Lung microvascular endothelial cell (primary cell): ENCODE results near the gene FBXO4. TPM values are rescaled to one million over a fixed set of nuclear protein-coding genes. Genes with fewer than 3 reads are reported as not detected.
"Not testable (repeated sequence)": the region's sequence is repeated elsewhere in the genome, so short reads cannot be mapped to it uniquely, and the experiment has no call there.

Experiments used
- DNase-seq, 2 donors: peaks; one replicate each; pipeline versions ENCODE4 v3.0.0 to v3.0.0-alpha.2; 2010; ENCODE audit warnings: low read depth in 2 of 2
- total RNA-seq: library from RNA; depleted of rRNA; stranded (reverse); fragments of >200 nt; gene quantifications from 2 replicates; pipeline ENCODE4 v1.2.1, GENCODE V29; 2014

Gene FBXO4
- total RNA-seq, 1 donor from 2014 or later: 5.2 TPM

DNA sequence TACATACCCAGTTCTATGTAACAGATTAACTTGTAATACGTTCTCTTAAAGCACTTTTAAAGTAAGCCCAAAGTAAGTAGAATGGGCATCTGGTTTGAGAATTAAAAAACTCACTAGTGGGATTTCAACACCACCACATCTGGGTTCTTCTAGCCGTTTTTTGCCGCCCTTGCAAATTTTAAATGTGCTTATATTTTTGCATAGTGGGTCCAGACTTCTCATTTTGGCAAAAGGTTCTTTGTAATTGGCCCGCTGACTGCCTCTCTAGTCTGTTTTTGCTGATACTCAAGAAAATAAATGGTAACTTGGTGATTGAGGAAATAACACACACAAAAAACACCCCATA lies 582 bp upstream of the FBXO4 start:
- no peak for DNase-seq

DNA sequence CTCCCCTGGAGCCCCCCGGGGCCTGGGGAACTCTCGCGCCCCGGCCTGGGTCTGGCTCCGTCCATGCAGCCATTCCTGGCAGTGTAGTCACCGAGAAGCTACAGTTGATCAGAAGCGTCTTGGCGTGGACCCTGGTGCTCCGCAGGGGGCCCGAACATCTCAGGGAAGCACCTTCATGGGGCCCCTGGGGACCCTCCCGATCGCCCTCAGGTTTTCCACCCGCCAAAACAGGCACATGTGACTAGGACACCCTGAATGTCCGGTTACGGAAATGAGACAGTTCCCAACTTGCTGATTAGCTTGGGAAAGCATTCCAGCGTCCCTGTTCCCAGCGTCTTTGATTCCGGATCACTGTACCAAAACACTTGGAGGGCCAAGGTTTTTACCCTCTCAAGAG lies 472 bp downstream of the FBXO4 start:
- peak; percentile 66 to 76 for DNase-seq

DNA sequence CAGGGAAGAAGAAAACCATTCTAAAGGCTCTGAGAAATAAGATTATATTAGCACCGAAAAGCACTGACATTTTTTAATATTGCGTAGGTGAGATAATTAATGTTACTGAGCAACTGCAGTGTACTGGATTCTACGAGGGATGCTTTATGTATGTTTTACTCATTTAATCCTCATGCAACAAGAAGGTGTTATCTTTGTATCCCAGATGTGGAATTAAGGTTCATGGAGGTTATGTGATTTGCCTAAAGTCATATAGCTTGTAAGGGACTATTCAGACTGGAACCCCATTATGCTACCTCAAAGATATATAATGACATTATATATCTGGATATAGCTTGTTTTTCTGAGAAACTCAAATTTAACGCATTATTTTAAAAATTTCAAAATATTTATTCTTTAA lies 2.5 kb downstream of the FBXO4 start:
- DNase-seq: no peak

DNA sequence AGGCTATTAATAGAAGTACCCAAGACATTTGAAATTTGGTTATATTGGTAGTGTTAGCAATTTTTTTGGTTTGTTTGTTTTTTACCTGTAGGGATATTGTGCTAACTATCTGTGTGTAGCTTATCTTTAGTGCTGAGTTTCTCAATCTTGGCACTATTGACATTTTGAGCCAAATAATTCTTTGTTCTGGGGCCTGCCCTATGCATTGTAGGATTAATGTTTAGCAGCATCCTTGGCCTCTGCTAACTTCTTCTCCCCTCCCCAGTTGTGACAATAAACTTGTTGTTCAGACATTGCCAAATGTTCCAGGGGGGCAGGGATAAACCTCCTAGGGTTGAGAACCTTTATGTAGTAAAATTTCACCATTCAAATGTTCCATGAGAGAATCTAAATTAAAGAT lies 4.0 kb downstream of the FBXO4 start:
- DNase-seq: no peak

DNA sequence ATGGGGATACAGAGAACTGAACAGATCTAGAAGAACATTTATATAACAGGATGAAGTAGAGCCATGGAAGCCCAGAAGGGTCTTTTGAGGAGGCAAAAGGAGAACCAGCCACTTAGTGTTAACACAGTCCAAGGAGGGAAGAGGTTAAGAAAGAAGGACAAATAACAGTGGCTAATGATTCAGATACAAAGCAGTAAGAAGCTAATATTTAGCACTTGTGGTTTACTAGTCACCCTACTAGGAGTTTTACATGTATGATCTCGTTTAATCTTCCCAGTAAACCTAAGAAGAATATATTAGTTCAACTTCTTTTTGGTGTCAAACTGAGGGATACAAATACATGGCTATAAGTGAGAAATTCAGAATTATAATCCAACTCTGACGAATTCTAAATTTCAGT lies 7.7 kb downstream of the FBXO4 start:
- DNase-seq: no peak

DNA sequence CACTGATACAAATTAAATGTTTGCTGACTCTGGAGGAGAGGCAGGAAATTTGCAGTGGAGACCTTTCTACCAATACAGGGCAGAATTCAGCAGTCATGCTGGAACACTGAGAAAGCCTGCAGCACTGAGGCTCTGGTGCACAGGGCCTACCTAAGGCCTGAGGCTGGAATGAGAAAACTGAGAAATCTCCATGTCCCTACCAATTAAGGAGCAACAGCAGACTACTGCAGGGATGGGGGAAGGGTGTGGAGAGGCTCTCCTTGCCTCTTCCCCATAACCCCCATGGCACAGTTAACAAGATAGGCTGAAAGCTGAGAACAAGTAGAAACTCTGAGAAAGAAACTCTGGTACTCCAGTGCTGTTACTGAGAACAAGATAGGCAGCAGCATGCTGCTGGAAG lies 10.5 kb downstream of the FBXO4 start:
- no peak for DNase-seq

DNA sequence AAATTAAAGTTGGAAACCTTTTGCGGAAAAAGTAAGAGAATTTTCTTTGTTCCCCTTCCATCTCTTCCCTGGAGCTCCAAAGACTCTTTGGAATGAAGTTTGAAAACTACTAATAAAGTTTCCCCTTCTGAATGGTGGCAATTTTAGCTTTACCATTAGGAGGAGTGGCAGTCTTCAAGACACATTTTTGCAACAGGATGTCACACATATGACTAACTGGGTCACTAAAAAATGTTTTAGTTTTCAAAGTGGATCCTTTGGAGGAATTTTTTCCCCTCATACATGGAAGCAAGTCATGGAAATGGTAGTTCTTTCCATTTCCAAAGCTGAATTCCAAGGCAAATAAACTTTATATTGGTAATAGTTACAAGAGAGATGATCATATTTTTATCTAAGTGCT lies 15.6 kb downstream of the FBXO4 start:
- DNase-seq: no peak

DNA sequence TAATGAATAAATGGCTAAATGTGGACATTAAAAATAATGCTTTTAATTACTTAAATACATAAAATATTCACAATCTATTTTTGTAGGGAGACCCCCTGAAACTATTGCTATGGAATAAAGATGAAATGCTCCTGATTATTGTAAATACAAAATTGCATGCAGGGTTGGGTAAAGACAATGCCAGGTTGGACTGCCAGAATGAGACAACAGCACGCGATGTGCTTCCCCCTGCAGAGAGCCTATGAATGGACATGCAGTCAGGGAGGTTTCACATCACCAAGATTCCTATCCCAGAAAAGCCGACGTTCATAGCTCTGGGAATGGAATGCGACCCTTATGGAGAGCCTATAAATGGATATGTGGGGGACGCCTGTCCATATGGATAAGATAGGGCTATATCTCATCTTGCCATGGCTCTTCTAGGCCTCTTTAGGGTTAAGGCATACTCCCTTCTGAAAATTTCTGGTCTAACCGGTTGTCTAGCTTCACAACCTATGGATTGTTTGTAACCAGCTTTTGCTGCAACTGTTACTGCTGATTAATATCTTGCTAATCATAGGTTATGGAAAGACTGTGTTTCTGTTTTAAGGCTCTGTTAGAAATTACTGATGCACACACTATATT lies 20.4 kb downstream of the FBXO4 start:
- DNase-seq: not testable (repeated sequence)

DNA sequence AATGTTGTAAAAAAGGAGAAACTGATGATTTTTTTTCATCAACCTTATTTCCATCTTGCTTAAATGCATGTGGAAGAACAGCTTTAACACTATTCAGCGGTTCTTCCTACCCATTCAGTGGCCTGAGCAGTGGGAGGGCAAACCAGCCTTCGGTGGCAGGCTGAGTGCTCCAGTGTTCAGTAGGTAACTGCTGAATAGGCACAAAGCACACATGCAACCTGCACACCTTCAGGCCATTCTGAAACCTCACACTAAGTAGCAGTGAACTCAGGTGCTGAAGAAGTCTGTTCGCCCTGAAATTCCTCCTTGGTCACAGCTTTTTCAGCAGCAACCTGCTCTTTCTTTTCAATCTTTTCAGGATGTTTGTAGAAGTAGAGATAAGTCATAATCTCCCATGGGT lies 26.1 kb downstream of the FBXO4 start:
- no peak for DNase-seq

DNA sequence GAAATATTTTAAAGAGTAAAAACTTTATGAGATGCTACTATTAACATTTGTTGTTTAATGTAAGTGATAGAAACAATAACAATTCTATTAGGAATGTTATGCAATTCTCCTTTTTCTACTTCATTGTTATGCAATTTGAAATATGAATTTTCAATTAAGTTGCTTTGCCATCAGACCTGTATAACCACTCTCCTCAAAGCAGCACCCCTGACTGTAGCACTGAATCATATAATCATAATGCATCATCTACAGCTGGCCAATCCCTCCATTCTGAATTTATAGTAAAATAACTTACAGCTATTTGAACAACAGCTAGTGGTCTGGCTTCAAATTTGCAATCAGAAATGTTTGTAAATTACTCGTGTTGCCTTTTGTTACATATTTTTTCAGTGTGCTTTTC lies 29.2 kb downstream of the FBXO4 start:
- no peak for DNase-seq

DNA sequence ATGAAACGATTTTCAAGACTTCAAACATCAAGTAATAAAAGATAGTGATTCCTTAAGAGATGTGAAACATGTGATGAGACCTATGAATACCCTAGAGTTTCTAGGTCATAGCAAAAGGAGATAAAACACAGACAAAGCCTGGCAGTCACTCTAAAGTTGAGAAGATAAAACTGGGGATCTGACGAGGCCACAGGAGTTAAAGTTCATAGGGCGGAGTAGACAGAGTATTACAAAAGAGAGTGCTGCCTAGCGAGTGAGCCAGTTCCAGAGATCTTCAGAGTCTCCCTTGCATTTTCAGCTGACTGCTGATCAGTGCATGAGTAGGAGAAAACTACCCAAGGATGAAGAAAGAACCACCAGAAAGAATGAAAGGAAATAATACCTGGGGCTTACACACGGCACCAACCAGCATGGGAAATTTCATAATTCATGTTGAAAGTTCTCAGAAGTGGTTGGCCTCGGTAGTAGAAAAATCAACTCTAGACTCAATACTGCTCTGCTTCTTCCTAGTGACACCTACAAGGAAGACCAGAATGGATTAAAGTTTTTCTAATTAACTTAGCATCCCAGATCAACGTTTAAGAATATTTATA lies 30.4 kb downstream of the FBXO4 start:
- DNase-seq: no peak

DNA sequence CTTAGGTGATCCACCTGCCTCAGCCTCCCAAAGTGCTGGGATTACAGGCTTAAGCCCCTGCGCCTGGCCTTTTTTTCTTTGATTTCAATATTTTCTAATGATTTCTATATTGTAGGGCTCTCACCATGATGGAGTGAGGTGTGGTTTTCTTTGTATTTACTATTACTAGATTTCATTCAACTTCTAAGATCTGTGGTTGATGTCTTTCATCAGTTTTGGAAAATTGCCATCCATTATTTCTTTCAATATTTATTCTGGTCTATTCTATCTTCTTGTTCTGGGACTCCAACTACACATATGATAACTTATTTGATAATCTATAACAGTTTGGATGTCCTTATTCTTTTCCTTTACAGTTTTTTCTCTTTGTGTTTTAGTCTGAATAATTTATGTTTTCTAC lies 31.9 kb downstream of the FBXO4 start:
- DNase-seq: no peak

DNA sequence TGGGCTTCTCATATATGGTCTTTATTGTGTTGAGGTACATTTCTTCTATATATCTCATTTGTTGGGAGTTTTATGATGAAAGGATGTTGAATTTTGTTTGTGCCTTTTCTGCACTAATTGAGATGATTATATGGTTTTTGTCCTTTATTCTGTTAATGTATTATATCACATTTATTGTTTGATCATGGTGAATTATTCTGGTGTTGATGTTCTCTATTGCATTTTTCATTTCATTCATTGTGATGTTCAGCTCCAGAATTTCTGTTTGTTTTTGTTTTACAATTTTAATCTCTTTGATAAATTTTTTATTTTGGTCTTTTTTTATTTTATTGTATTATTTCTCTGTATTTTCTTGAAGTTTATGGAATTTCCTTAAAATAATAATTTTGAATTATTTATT lies 35.4 kb downstream of the FBXO4 start:
- DNase-seq: no peak

DNA sequence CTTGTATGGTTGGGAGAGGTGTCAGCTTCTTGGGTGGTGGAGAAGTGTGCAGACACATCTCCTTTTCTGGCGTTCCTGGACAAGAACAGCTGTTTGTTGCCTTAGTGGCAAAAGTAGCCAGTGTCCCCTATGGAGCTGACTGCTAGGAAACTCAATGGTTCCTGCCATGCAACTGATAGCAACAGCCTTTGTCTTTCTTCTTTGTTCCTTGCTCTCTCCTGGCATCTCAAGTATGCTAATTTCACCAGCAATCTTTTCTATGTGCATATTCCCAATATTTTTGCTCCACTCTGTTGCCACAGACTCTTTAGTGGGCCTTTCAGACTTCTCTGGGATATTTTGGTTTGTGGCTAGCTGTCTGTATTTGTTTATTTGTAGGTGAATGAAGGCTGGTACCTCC lies 36.7 kb downstream of the FBXO4 start:
- DNase-seq: no peak

DNA sequence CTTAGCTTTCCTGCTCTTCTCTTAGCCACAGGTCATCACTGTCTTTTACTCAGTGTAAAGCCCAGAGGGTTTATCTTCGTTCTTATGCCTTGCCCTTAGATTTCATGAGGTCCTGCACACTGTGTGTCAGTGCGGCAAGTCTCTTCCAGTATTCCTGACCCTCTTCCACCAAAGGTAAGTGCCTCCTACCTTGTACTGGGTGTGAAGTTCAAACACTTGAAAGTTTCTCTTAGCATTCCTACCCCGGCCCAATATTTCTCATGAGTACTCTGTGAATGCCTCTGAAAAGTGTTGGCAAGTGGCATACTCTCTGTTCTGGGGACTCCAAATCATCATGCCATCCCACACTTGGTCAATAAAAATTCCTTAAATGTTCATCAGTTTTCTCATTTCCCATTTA lies 37.4 kb downstream of the FBXO4 start:
- DNase-seq: no peak

DNA sequence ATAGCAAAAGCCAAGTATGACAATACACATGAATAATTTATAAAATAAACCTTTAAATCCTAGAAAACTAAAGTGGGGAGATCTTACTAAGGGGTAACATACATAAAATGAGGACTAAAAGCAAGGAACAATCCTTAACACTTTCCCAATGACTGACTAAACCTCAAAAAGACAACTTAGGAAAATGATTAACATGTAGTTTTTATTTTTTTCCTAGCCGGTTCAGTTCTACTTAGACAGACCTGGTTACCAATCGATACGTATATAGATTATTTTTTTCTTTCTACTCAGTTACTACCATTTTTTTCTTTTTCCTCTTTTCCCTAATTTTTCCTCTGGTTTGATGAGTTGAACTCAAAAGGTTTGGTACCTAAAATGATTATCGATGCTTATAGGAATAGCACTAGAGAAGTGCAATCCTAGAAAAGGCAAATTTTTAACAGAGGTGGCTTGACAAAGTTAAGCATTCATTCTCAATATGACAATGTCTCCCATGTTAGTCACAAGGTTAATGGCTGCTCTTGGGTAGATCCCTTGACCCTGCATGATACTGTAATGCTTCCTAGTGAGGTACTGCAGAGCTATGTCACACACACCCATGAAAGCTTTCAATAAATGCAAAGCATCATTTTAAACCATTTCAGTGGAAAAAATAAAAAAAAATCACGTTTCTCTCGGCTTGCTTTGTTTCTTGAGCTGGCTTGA lies 41.5 kb downstream of the FBXO4 start:
- no peak for DNase-seq

DNA sequence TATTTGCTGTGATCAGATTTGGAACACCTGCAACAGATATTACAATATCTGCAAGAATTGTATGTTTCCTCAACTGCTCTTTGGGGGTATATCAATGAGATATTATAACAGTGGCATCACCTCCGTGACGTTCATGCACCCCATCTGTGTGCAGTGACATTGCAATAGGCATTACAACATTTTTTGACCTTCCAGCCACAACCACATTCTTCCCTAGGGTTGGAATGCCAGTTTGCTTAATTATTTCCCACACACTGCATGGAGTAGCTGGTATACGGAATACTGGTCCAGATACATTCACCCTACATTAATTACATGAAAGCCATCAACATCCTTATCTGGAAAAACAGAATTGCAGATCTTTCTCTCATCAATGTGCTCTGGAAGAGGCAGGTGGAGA lies 42.3 kb downstream of the FBXO4 start:
- DNase-seq: no peak

DNA sequence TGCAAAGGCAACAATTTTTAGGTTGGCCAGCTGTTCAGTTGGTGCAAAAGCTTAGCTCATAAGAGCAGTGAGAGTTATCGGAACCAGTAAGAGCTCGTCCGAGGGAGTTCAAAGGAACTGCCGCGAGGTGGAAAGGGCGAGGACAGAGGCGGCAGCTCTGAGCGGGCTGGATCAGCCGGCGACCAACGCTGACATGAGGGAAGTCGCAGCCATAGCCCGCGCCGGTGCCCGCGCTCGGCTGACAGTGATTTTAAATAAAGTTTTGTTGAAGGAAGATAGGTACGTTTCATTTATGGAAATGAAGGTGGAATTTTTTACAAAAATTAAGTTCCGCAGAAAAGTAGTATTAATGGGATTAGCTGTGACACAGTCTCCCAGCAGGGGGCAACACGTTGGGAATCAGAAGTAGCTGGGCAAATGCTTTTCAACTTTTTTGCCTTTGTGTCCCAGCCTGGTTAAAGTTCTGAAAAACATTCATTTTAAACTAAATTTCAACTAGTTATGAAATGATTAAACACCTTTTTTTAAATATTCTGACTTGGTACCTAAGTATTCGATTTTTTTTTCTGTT lies 43.2 kb downstream of the FBXO4 start:
- DNase-seq: peak in 1 of 2 donors; percentile 3

DNA sequence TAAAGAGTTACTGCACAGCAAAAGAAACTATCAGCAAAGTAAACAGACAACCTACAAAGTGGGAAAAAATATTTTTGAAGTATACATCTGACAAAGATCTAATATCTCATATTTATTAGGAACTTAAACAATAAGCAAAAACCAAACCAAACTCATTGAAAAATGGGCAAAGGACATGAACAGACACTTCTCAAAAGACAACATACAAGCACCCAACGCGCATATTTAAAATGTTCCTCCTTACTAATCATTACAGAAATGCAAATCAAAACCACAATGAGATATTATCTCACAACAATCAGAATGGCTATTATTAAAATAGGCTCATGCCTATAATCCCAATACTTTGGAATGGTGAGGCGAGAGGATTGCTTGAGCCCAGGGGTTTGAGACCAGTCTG lies 48.0 kb downstream of the FBXO4 start:
- no peak for DNase-seq

DNA sequence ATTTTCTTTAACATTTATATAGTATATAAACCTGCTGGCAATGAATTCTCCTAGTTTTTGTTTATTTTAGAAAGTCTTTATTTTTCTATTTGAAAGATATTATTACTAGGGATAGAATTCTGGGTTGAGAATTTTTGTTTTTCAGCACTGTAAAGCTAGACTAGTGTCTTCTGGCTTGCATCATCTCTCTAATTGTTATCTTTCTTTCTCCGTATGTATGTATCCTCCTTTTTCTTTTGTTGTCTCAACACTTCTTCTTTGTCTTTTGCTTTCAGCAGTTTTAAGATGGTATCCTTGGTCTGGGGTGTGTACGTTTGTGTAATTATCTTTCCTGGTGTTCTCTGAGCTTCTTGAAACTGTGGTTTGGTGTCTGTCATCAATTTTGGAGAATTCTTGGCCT lies 48.8 kb downstream of the FBXO4 start:
- no peak for DNase-seq

DNA sequence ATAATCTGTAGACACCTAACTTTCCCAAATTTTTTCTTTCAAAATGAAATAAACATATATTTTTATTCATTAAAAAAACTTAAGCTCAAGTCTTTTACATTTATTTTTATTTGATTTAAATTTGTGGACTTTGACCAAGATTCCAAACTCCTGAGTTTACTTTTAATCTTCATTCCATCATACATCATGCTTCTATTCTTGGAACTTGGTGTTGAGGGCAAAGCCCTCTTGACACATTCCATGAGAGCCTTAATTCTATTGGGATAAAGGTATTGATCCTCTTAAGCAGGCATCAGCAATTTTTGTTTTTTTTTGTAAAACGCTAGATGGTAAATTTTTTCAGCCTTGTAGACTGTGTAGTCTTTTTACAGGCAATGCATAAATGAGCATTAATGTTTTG lies 53.6 kb downstream of the FBXO4 start:
- no peak for DNase-seq

DNA sequence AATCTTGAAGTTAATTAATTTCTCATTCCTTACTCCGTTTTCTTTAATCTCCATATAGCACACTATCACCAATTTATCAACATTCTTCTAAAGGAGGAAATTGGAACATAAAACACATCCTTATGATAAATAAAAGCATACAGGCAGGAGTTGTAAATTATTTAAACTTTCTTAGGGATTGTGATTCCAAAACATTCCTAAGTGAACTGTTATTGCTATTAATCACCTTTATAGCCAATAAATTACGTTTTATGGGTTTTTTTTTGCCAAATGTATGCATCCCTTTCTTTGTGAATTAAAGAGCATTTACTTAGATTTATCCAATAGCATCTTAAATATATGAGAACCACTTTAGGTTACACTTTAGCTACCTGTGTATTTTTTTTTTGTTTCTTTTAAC lies 55.3 kb downstream of the FBXO4 start:
- no peak for DNase-seq

DNA sequence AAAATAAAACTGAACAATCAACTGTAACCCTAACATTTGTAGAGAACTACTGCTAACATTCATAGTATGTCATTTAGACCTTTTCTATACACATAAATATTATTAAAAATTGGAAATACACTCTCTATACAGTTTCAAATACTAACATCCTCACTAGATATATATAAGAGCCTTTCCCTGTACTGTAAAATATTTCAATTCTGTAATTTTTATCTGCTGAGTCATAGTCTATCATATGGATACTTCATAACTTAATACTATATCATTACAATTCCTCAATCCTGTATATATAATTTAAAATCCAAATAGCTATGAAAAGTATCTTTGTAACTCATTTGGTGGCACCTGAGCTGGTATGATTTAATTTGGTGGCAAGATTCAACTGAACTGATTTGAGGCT lies 55.8 kb downstream of the FBXO4 start:
- no peak for DNase-seq
